T-helper 1 cell treated with Interleukin-12 subunit alpha and Interleukin-12 subunit beta and Interleukin-4 antibody, amounts not matched to agents 30 μg/mL and 1 μg/mL, for 36 hours (primary cell): Measurements from ENCODE around the gene PRKN.

ENCODE experiments used
- H3K27ac Mint-ChIP-seq: one replicate; pipeline ENCODE4 v1.8.0; 2021; ENCODE audit warnings: mild to moderate bottlenecking, mixed read lengths
- H3K27me3 Mint-ChIP-seq: one replicate; pipeline ENCODE4 v1.8.0; 2021; ENCODE audit warnings: low read depth, mixed read lengths
- H3K36me3 Mint-ChIP-seq: one replicate; pipeline ENCODE4 v1.8.0; 2021; ENCODE audit warnings: low read depth, mixed read lengths
- H3K4me1 Mint-ChIP-seq: one replicate; pipeline ENCODE4 v1.8.0; 2021; ENCODE audit warnings: low read depth, mixed read lengths
- H3K4me3 Mint-ChIP-seq: one replicate; pipeline ENCODE4 v1.8.0; 2021; ENCODE audit warnings: mild to moderate bottlenecking, moderate library complexity, mixed read lengths
- H3K9me3 Mint-ChIP-seq: one replicate; pipeline ENCODE4 v1.8.0; 2021; ENCODE audit warnings: mixed read lengths

PRKN gene

GRCh38 chr6:161956082-161956481, 771.5 kb downstream of the PRKN start:
- Mint-ChIP-seq H3K27me3 (no peaks in the 10 kb centered on the region), H3K27ac (no peak overlapping the region), H3K4me3 (no peak overlapping the region), H3K4me1 (no peaks in the 10 kb centered on the region), H3K36me3 (no peaks in the 10 kb centered on the region), H3K9me3 (no peaks in the 10 kb centered on the region)

- H3K27me3 Mint-ChIP-seq = no peaks in the 10 kb centered on the region
- H3K4me1 Mint-ChIP-seq = no peaks in the 10 kb centered on the region
- no peaks in the 10 kb centered on the region for H3K36me3 Mint-ChIP-seq
- peaks cover 5% of the 10 kb centered on the region for H3K9me3 Mint-ChIP-seq
- no peak overlapping the region for H3K27ac Mint-ChIP-seq
- H3K4me3 Mint-ChIP-seq = no peak overlapping the region
Observed at GRCh38 chr6:161954699-161955276, 772.8 kb downstream of the PRKN start.

- no peaks in the 10 kb centered on the region for H3K4me1 Mint-ChIP-seq
- H3K27ac Mint-ChIP-seq = no peak overlapping the region
- no peaks in the 10 kb centered on the region for H3K27me3 Mint-ChIP-seq
- H3K9me3 Mint-ChIP-seq = peaks cover 5% of the 10 kb centered on the region
- H3K36me3 Mint-ChIP-seq = no peaks in the 10 kb centered on the region
- no peak overlapping the region for H3K4me3 Mint-ChIP-seq
Observed at GRCh38 chr6:161954077-161954476, 773.5 kb downstream of the PRKN start.

GRCh38 chr6:161951126-161951525, 776.4 kb downstream of the PRKN start:
- Mint-ChIP-seq H3K9me3 (peaks cover 5% of the 10 kb centered on the region), H3K4me3 (no peak overlapping the region), H3K27ac (no peak overlapping the region), H3K36me3 (no peaks in the 10 kb centered on the region), H3K27me3 (no peaks in the 10 kb centered on the region), H3K4me1 (no peaks in the 10 kb centered on the region)

- Mint-ChIP-seq H3K27ac (no peak overlapping the region), H3K4me1 (no peaks in the 10 kb centered on the region), H3K9me3 (peaks cover 5% of the 10 kb centered on the region), H3K27me3 (no peaks in the 10 kb centered on the region), H3K4me3 (no peak overlapping the region), H3K36me3 (no peaks in the 10 kb centered on the region)
Observed at GRCh38 chr6:161949531-161949930, 778.0 kb downstream of the PRKN start.

- no peaks in the 10 kb centered on the region for H3K4me1 Mint-ChIP-seq
- H3K4me3 Mint-ChIP-seq = no peak overlapping the region
- H3K36me3 Mint-ChIP-seq = no peaks in the 10 kb centered on the region
- H3K9me3 Mint-ChIP-seq = peaks cover 5% of the 10 kb centered on the region
- no peaks in the 10 kb centered on the region for H3K27me3 Mint-ChIP-seq
- H3K27ac Mint-ChIP-seq = no peak overlapping the region
Observed at GRCh38 chr6:161948462-161948861, 779.1 kb downstream of the PRKN start.

GRCh38 chr6:161947371-161947770, 780.2 kb downstream of the PRKN start:
- H3K4me1 Mint-ChIP-seq = no peaks in the 10 kb centered on the region
- H3K27ac Mint-ChIP-seq = no peak overlapping the region
- no peaks in the 10 kb centered on the region for H3K27me3 Mint-ChIP-seq
- H3K9me3 Mint-ChIP-seq = peaks cover 5% of the 10 kb centered on the region
- H3K36me3 Mint-ChIP-seq = no peaks in the 10 kb centered on the region
- no peak overlapping the region for H3K4me3 Mint-ChIP-seq

- Mint-ChIP-seq H3K9me3 (peaks cover 5% of the 10 kb centered on the region), H3K27ac (no peak overlapping the region), H3K4me1 (no peaks in the 10 kb centered on the region), H3K4me3 (no peak overlapping the region), H3K36me3 (no peaks in the 10 kb centered on the region), H3K27me3 (no peaks in the 10 kb centered on the region)
Observed at GRCh38 chr6:161946461-161946860, 781.1 kb downstream of the PRKN start.

GRCh38 chr6:161943561-161943960, 784.0 kb downstream of the PRKN start:
- H3K4me1 Mint-ChIP-seq = no peaks in the 10 kb centered on the region

GRCh38 chr6:161941565-161941964, 786.0 kb downstream of the PRKN start:
- Mint-ChIP-seq H3K27ac (no peak overlapping the region), H3K4me3 (no peak overlapping the region), H3K9me3 (no peaks in the 10 kb centered on the region), H3K4me1 (no peaks in the 10 kb centered on the region), H3K27me3 (no peaks in the 10 kb centered on the region), H3K36me3 (no peaks in the 10 kb centered on the region)

More at GRCh38 chr6:161943561-161943960, 784.0 kb downstream of the PRKN start:
- Mint-ChIP-seq H3K27ac (no peak overlapping the region), H3K4me3 (no peak overlapping the region), H3K27me3 (no peaks in the 10 kb centered on the region), H3K36me3 (no peaks in the 10 kb centered on the region), H3K9me3 (no peaks in the 10 kb centered on the region)

GRCh38 chr6:161940519-161940918, 787.0 kb downstream of the PRKN start:
- no peaks in the 10 kb centered on the region for H3K27me3 Mint-ChIP-seq
- H3K4me1 Mint-ChIP-seq = no peaks in the 10 kb centered on the region
- no peaks in the 10 kb centered on the region for H3K9me3 Mint-ChIP-seq
- no peak overlapping the region for H3K27ac Mint-ChIP-seq
- no peaks in the 10 kb centered on the region for H3K36me3 Mint-ChIP-seq
- no peak overlapping the region for H3K4me3 Mint-ChIP-seq

- H3K4me3 Mint-ChIP-seq = no peak overlapping the region
- H3K4me1 Mint-ChIP-seq = no peaks in the 10 kb centered on the region
- no peaks in the 10 kb centered on the region for H3K27me3 Mint-ChIP-seq
Observed at GRCh38 chr6:161926324-161926723, 801.2 kb downstream of the PRKN start.

GRCh38 chr6:161924516-161925116, 803.0 kb downstream of the PRKN start:
- H3K9me3 Mint-ChIP-seq = no peaks in the 10 kb centered on the region
- no peaks in the 10 kb centered on the region for H3K36me3 Mint-ChIP-seq
- no peaks in the 10 kb centered on the region for H3K27me3 Mint-ChIP-seq
- no peak overlapping the region for H3K27ac Mint-ChIP-seq
- no peak overlapping the region for H3K4me3 Mint-ChIP-seq
- H3K4me1 Mint-ChIP-seq = no peaks in the 10 kb centered on the region

More at GRCh38 chr6:161926324-161926723, 801.2 kb downstream of the PRKN start:
- no peaks in the 10 kb centered on the region for H3K36me3 Mint-ChIP-seq
- no peak overlapping the region for H3K27ac Mint-ChIP-seq
- H3K9me3 Mint-ChIP-seq = peaks cover 2% of the 10 kb centered on the region

- Mint-ChIP-seq H3K27me3 (no peaks in the 10 kb centered on the region), H3K4me3 (no peak overlapping the region), H3K9me3 (no peaks in the 10 kb centered on the region), H3K36me3 (no peaks in the 10 kb centered on the region), H3K27ac (no peak overlapping the region), H3K4me1 (no peaks in the 10 kb centered on the region)
Observed at GRCh38 chr6:161922631-161923119, 804.9 kb downstream of the PRKN start.

GRCh38 chr6:161921602-161922395, 805.8 kb downstream of the PRKN start:
- Mint-ChIP-seq H3K27me3 (no peaks in the 10 kb centered on the region), H3K4me1 (no peaks in the 10 kb centered on the region), H3K4me3 (no peak overlapping the region), H3K36me3 (no peaks in the 10 kb centered on the region), H3K9me3 (no peaks in the 10 kb centered on the region), H3K27ac (no peak overlapping the region)
